ENCODE data around the gene TTC31.

Gene TTC31

GRCh38 chr2:74505448-74506246, 22.8 kb downstream of the TTC31 start:
- no peak for DNase-seq (ENCODE audit: low spot score)

- DNase-seq (ENCODE audit: low spot score), result peak; percentile 98
Measured at GRCh38 chr2:74507145-74507925, 24.5 kb downstream of the TTC31 start, which contains the start of gene PCGF1. PCGF1 (minus strand) TSS chr2:74507695; CDS start chr2:74507668, 27 bp downstream.

GRCh38 chr2:74507926-74508520, 25.1 kb downstream of the TTC31 start:
- peak; percentile 77 for DNase-seq (ENCODE audit: low spot score)

- no peak for DNase-seq (ENCODE audit: low spot score)
Measured at GRCh38 chr2:74510272-74510671, 27.4 kb downstream of the TTC31 start.

- DNase-seq (ENCODE audit: low spot score), result no peak
Measured at GRCh38 chr2:74511104-74511989, 28.5 kb downstream of the TTC31 start.

GRCh38 chr2:74512744-74513604, 30.1 kb downstream of the TTC31 start:
- DNase-seq (ENCODE audit: low spot score), result no peak

- DNase-seq (ENCODE audit: low spot score), result no peak
Measured at GRCh38 chr2:74513605-74514367, 30.9 kb downstream of the TTC31 start.

- DNase-seq (ENCODE audit: low spot score), result no peak
Measured at GRCh38 chr2:74514368-74515270, 31.7 kb downstream of the TTC31 start, which contains the start of gene TLX2. TLX2 (plus strand) TSS chr2:74514450; CDS start chr2:74514807, 357 bp downstream.

GRCh38 chr2:74515271-74515980, 32.5 kb downstream of the TTC31 start:
- DNase-seq (ENCODE audit: low spot score), result no peak

GRCh38 chr2:74515981-74516633, 33.2 kb downstream of the TTC31 start:
- DNase-seq (ENCODE audit: low spot score), result peak; percentile 89

GRCh38 chr2:74516650-74517049, 33.8 kb downstream of the TTC31 start:
- DNase-seq (ENCODE audit: low spot score), result no peak

GRCh38 chr2:74522516-74522915, 39.6 kb downstream of the TTC31 start:
- DNase-seq (ENCODE audit: low spot score), result no peak

- no peak for DNase-seq (ENCODE audit: low spot score)
Measured at GRCh38 chr2:74524005-74524404, 41.1 kb downstream of the TTC31 start.

- no peak for DNase-seq (ENCODE audit: low spot score)
Measured at GRCh38 chr2:74524955-74525716, 42.3 kb downstream of the TTC31 start.

GRCh38 chr2:74525717-74526648, 43.1 kb downstream of the TTC31 start, which contains the start of gene DQX1:
DQX1 (minus strand) TSS chr2:74526231; CDS start chr2:74525729, 502 bp downstream.
- DNase-seq (ENCODE audit: low spot score), result peak; percentile 31
